T-helper 22 cell (primary cell): ENCODE measurements around the gene FSTL4.
"Not testable (repeated sequence)": the region's sequence is repeated elsewhere in the genome, so short reads cannot be mapped to it uniquely, and the experiment has no call there.

Source experiments
- DNase-seq: peaks from one replicate; pipeline ENCODE4 v3.0.0-alpha.2; 2020; ENCODE audit warnings: low read depth

FSTL4 gene

GRCh38 chr5:133222979-133223378 is 389.4 kb downstream of the FSTL4 start:
- no peak for DNase-seq

- DNase-seq: no peak
Observed at GRCh38 chr5:133222521-133222920, 389.8 kb downstream of the FSTL4 start.

- no peak for DNase-seq
Observed at GRCh38 chr5:133222040-133222439, 390.3 kb downstream of the FSTL4 start.

GRCh38 chr5:133220851-133221674 is 391.3 kb downstream of the FSTL4 start:
- DNase-seq: no peak

- DNase-seq: no peak
Observed at GRCh38 chr5:133219296-133219695, 393.0 kb downstream of the FSTL4 start.

- DNase-seq: not testable (repeated sequence)
Observed at GRCh38 chr5:133216138-133216537, 396.2 kb downstream of the FSTL4 start.

- no peak for DNase-seq
Observed at GRCh38 chr5:133214153-133214820, 398.1 kb downstream of the FSTL4 start.

- DNase-seq: no peak
Observed at GRCh38 chr5:133205649-133206048, 406.7 kb downstream of the FSTL4 start.

- no peak for DNase-seq
Observed at GRCh38 chr5:133205204-133205603, 407.1 kb downstream of the FSTL4 start.

- no peak for DNase-seq
Observed at GRCh38 chr5:133203317-133204305, 408.7 kb downstream of the FSTL4 start.

- no peak for DNase-seq
Observed at GRCh38 chr5:133202066-133202665, 410.2 kb downstream of the FSTL4 start.

GRCh38 chr5:133201310-133201709 is 411.0 kb downstream of the FSTL4 start:
- no peak for DNase-seq

- DNase-seq: no peak
Observed at GRCh38 chr5:133200256-133200655, 412.1 kb downstream of the FSTL4 start.

- no peak for DNase-seq
Observed at GRCh38 chr5:133199417-133200178, 412.7 kb downstream of the FSTL4 start.

- DNase-seq: no peak
Observed at GRCh38 chr5:133198511-133198910, 413.8 kb downstream of the FSTL4 start.

- no peak for DNase-seq
Observed at GRCh38 chr5:133196441-133197085, 415.8 kb downstream of the FSTL4 start.

GRCh38 chr5:133195250-133195649 is 417.1 kb downstream of the FSTL4 start:
- no peak for DNase-seq

GRCh38 chr5:133193794-133194193 is 418.5 kb downstream of the FSTL4 start:
- DNase-seq: no peak

GRCh38 chr5:133192716-133193115 is 419.6 kb downstream of the FSTL4 start:
- DNase-seq: no peak

- no peak for DNase-seq
Observed at GRCh38 chr5:133189881-133190280, 422.5 kb downstream of the FSTL4 start.

- no peak for DNase-seq
Observed at GRCh38 chr5:133179405-133179804, 432.9 kb downstream of the FSTL4 start.
